Measurements from ENCODE around the gene EBF4. TPM values are rescaled to one million over a fixed set of nuclear protein-coding genes. Genes with fewer than 3 reads are reported as not detected.

EBF4 gene
- polyA plus RNA-seq, 1 experiment = 0.60 TPM

DNA sequence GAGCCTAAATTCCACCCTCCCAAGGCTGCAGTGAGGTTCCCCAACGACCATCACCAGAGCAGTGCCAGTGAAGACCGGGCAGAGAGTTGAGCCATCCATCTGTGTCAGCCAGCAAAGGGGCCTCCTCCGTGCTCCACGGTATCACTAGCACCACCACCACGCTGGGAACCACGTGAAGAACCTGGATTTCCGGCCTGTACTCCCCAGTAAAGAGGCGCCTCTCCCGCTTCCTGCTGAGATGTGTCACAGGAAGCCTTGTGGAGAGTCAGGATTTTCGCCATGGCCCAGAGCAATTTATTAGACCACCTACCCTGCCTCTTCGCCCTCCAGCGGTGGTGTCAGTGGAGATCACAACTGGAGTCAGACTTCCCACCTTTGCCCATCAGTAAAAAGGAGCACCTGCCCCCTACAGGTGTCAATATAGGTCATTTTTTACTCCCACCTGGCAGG, 79.1 kb downstream of the EBF4 start:
- Histone ChIP-seq H3K4me3 (ENCODE audit: low read depth, low read length) (no peak overlapping the region), H3K27me3 (ENCODE audit: control insufficient read depth, insufficient read depth, low read length) (peaks cover 16% of the 10 kb centered on the region), H3K9me3 (ENCODE audit: control insufficient read depth, insufficient read depth, low read length) (peaks cover 4% of the 10 kb centered on the region), H3K27ac (ENCODE audit: low read depth, low read length) (no peak overlapping the region)
- no peak for DNase-seq (ENCODE audit: low read depth, low spot score)
- TF ChIP-seq, protein P1, sequence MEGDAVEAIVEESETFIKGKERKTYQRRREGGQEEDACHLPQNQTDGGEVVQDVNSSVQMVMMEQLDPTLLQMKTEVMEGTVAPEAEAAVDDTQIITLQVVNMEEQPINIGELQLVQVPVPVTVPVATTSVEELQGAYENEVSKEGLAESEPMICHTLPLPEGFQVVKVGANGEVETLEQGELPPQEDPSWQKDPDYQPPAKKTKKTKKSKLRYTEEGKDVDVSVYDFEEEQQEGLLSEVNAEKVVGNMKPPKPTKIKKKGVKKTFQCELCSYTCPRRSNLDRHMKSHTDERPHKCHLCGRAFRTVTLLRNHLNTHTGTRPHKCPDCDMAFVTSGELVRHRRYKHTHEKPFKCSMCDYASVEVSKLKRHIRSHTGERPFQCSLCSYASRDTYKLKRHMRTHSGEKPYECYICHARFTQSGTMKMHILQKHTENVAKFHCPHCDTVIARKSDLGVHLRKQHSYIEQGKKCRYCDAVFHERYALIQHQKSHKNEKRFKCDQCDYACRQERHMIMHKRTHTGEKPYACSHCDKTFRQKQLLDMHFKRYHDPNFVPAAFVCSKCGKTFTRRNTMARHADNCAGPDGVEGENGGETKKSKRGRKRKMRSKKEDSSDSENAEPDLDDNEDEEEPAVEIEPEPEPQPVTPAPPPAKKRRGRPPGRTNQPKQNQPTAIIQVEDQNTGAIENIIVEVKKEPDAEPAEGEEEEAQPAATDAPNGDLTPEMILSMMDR (IDR thresholded peaks at IDR 0.05; ENCODE audit: low read depth, low read length) = no peak
- ChIA-PET POLR2A (no interaction called here), CTCF (interaction anchor here (0.5 kb wide), 1 partner anchor 1206 kb away, joined by 3 read pairs; no protein-coding TSS in a partner anchor)

- POLR2A ChIA-PET = no interaction called here
- TF ChIP-seq, protein P1 (IDR thresholded peaks at IDR 0.05; ENCODE audit: low read depth, low read length) = no peak
- no peak overlapping the region for H3K27ac ChIP-seq (ENCODE audit: low read depth, low read length)
- peaks cover 17% of the 10 kb centered on the region for H3K27me3 ChIP-seq (ENCODE audit: control insufficient read depth, insufficient read depth, low read length)
- H3K4me3 ChIP-seq (ENCODE audit: low read depth, low read length) = no peak overlapping the region
- CTCF ChIA-PET = interaction anchor here (0.6 to 1.4 kb wide), 3 partner anchors 21 to 79 kb away, joined by 3 read pairs; no protein-coding TSS in a partner anchor
- peaks cover 4% of the 10 kb centered on the region for H3K9me3 ChIP-seq (ENCODE audit: control insufficient read depth, insufficient read depth, low read length)
- no peak for DNase-seq (ENCODE audit: low read depth, low spot score)
These were observed 81.2 kb downstream of the EBF4 start for GRCh38 chr20:2773812-2774211.

- H3K4me3 ChIP-seq (ENCODE audit: low read depth, low read length) = no peak overlapping the region
- peaks cover 4% of the 10 kb centered on the region for H3K9me3 ChIP-seq (ENCODE audit: control insufficient read depth, insufficient read depth, low read length)
- H3K27me3 ChIP-seq (ENCODE audit: control insufficient read depth, insufficient read depth, low read length) = peaks cover 8% of the 10 kb centered on the region
- no peak overlapping the region for H3K27ac ChIP-seq (ENCODE audit: low read depth, low read length)
- ChIA-PET POLR2A (no interaction called here), CTCF (interaction anchor here (1.4 kb wide), 1 partner anchor 77 kb away, joined by 3 read pairs; no protein-coding TSS in a partner anchor)
- TF ChIP-seq, protein P1 (IDR thresholded peaks at IDR 0.05; ENCODE audit: low read depth, low read length) = no peak
- DNase-seq (ENCODE audit: low read depth, low spot score) = no peak
These were observed 82.6 kb downstream of the EBF4 start for GRCh38 chr20:2775139-2775538.

DNA sequence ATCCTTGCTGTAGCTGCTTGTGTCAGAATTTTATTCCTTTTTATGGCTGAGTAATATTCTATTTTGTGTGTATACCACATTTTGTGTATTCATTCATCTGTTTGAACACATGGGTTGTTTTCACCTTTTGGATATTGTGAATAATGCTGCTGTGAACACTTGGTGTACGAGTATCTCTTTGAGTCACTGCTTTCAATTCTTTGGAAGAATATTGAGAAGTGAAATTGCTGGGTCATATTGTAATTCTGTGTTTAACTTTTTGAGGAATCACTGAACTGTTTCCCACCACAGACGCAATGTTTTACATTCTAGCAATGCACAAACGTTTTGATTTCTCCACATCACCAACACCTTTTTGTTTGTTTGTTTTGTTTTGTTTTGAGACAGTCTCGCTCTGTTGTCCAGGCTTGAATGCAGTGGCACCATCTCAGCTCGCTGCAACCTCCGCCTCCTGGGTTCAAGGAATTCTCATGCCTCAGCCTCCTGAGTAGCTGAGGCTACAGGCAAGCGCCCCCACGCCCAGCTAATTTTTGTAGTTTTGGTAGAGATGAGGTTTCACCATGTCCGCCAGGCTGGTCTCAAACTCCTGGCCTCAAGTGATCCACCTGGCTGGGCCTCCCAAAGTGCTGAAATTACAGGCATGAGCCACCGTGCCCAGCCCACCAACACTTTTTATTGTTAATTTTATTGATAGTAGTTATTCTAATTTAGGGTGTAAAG, 86.2 kb downstream of the EBF4 start:
- CTCF ChIA-PET = no interaction called here
- DNase-seq (ENCODE audit: low read depth, low spot score) = no peak
- POLR2A ChIA-PET = no interaction called here
- TF ChIP-seq, protein P1 (IDR thresholded peaks at IDR 0.05; ENCODE audit: low read depth, low read length) = no peak
- Histone ChIP-seq H3K9me3 (ENCODE audit: control insufficient read depth, insufficient read depth, low read length) (peaks cover 4% of the 10 kb centered on the region), H3K27ac (ENCODE audit: low read depth, low read length) (no peak overlapping the region), H3K4me3 (ENCODE audit: low read depth, low read length) (no peak overlapping the region), H3K27me3 (ENCODE audit: control insufficient read depth, insufficient read depth, low read length) (peaks cover 9% of the 10 kb centered on the region)

DNA sequence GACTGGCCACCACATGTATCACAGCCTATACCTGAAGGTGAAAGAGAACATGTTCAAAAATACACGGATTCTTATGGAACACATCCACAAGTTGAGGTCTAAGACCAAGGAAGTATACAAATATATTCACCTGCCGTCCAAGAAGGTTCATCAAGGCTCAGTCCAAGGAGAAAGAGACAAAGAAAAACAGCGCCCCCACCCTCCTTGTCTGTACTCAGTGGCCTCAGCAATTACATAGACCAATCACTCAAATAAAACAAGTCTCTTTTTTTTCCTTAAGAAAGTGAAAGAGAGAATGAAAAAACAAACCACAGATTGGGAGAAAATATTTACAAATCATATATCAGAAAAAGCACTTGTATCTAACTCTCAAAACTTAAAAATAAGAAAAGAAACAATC, 88.4 kb downstream of the EBF4 start:
- ChIA-PET POLR2A (no interaction called here), CTCF (no interaction called here)
- Histone ChIP-seq H3K9me3 (ENCODE audit: control insufficient read depth, insufficient read depth, low read length) (peaks cover 2% of the 10 kb centered on the region), H3K27me3 (ENCODE audit: control insufficient read depth, insufficient read depth, low read length) (peaks cover 7% of the 10 kb centered on the region), H3K27ac (ENCODE audit: low read depth, low read length) (no peak overlapping the region), H3K4me3 (ENCODE audit: low read depth, low read length) (no peak overlapping the region)
- no peak for DNase-seq (ENCODE audit: low read depth, low spot score)
- TF ChIP-seq, protein P1 (IDR thresholded peaks at IDR 0.05; ENCODE audit: low read depth, low read length) = no peak
